Epithelial cell of esophagus (primary cell): Measurements from ENCODE around the gene RAVER1.
"Not testable (repeated sequence)": the region's sequence is repeated elsewhere in the genome, so short reads cannot be mapped to it uniquely, and the experiment has no call there.

Source experiments
- DNase-seq: peaks from one replicate; pipeline ENCODE4 v3.0.0; 2010; ENCODE audit warnings: low read depth
- H3K4me3 ChIP-seq: 2 replicates; pipeline ENCODE4 v1.5.1; 2011; ENCODE audit warnings: mild to moderate bottlenecking, low read length, control low read depth
- TF ChIP-seq, protein P1 (sequence below): IDR thresholded peaks from 2 replicates; pipeline ENCODE4 v1.5.1; 2011; ENCODE audit warnings: low read depth, mild to moderate bottlenecking, low read length, control low read depth, inconsistent platforms; ENCODE audit not compliant: insufficient read depth; ENCODE audit errors: missing control alignments

RAVER1 gene

DNA sequence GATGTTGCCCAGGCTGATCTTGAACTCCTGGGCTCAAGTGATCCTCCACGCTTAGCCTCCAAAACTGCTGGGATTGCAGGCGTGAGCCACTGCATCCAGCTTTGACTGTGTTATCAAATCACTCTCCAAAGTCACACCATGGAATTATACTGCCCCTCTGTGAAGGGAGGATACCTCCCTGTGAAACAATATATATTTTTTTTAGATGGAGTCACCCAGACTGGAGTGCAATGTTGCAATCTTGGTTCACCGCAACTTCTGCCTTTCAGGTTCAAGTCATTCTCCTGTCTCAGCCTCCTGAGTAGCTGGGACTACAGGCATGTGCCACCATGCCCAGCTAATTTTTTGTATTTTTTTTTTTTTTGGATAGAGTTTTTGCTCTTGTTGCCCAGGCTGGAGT is 39.4 kb upstream of the RAVER1 start:
- H3K4me3 ChIP-seq = no peak overlapping the region
- TF ChIP-seq, protein P1, sequence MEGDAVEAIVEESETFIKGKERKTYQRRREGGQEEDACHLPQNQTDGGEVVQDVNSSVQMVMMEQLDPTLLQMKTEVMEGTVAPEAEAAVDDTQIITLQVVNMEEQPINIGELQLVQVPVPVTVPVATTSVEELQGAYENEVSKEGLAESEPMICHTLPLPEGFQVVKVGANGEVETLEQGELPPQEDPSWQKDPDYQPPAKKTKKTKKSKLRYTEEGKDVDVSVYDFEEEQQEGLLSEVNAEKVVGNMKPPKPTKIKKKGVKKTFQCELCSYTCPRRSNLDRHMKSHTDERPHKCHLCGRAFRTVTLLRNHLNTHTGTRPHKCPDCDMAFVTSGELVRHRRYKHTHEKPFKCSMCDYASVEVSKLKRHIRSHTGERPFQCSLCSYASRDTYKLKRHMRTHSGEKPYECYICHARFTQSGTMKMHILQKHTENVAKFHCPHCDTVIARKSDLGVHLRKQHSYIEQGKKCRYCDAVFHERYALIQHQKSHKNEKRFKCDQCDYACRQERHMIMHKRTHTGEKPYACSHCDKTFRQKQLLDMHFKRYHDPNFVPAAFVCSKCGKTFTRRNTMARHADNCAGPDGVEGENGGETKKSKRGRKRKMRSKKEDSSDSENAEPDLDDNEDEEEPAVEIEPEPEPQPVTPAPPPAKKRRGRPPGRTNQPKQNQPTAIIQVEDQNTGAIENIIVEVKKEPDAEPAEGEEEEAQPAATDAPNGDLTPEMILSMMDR = no peak
- DNase-seq = no peak

DNA sequence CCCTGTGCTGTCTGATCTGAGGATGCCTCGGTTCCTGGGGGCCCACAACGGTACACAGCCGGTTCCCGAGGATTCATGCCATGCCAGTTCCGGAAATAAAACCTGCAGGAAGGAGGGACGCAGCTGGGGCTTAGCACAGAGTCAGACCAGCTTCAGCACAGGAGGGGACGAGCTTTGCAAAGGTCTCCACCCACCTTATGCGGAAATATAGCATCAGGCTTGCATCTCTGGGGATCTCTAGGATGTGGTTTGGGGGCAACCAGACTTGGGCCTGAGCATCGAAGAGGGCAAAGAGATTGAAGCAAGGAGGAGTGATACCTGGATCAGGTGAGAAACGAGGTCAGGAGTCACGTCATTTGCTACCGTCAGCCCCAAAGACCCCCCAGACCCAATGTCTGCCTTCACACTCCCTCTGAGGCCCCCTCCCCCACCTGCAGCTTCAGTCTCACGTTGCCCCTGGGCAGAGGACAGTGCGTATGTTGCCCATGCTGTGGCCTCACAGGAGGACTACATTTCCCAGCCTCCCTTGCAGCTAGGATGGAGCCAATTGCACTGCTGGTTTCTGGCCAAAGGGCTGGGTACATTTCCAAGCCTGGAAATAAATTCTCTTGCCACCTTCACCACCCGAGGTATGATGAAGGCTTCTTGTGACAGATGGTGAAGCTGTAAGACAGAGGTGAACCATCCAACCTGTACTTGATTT is 34.9 kb upstream of the RAVER1 start:
- TF ChIP-seq, protein P1 = no peak
- no peak overlapping the region for H3K4me3 ChIP-seq
- DNase-seq = no peak

DNA sequence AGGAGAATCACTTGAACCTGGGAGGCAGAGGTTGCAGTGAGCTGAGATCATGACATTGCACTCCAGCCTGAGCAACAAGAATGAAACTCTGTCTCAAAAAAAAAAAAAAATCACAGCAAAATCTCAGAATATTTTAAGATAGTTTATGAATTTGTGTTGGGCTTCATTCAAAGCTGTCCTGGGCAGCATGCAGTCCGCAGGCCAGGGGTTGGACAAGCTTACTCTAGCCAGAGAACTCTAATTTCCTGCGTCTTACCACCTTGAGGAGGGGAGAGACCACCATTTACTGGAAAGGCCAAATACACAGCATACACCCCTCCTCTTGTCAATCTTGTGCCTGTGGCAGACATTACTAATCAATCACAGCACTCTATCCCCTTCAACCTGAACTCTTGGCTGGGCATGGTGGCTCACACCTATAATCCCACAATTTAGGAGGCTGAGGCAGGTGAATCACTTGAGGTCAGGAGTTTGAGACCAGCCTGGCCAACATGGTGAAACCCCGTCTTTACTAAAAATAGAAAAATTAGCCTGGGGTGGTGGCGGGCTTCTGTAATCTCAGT is 33.7 kb upstream of the RAVER1 start:
- DNase-seq = not testable (repeated sequence)

DNA sequence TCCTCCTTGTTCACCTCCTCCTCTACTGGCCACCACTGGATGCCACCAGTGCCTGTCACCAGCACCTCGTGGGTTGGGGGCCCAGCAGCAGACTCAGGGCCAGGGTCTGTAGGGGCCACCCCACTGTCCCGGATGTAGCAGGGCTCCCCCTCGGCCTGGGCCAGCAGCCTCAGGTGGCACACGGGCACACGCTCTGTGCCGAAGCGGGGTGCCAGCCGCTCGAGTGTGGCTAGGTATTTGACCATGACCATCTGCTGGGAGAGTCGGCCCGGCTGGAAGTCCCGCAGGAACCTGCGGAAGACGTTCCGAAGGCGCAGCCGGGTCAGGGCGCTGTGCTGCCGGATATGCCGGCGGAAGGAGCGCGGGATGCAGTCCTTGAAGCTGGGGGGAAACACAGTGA is 32.2 kb upstream of the RAVER1 start:
- no peak for DNase-seq
- TF ChIP-seq, protein P1 = no peak
- H3K4me3 ChIP-seq = no peak overlapping the region

More for the DNA sequence above, 33.7 kb upstream of the RAVER1 start:
- not testable (repeated sequence) for H3K4me3 ChIP-seq

DNA sequence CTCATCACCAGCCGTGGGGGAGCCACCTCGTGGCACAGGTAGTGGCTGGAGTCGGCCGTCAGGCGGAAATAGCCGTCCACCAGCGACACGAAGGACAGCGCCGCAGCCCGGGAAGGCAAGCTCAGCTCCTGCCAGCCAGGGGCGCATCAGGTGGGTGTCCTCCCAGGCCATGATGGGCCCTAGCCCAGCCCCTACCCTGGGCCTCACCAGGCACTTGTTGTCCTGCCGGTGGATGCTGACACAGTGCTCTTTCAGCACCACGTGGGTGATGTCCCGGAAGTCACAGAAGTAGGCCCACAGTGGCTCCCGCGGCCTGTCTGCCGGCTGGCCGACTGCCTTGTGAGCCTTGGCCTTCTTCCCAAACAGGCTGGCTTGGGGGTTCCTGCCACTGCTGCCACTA is 31.3 kb upstream of the RAVER1 start:
- TF ChIP-seq, protein P1 = no peak
- no peak for DNase-seq
- H3K4me3 ChIP-seq = no peak overlapping the region

DNA sequence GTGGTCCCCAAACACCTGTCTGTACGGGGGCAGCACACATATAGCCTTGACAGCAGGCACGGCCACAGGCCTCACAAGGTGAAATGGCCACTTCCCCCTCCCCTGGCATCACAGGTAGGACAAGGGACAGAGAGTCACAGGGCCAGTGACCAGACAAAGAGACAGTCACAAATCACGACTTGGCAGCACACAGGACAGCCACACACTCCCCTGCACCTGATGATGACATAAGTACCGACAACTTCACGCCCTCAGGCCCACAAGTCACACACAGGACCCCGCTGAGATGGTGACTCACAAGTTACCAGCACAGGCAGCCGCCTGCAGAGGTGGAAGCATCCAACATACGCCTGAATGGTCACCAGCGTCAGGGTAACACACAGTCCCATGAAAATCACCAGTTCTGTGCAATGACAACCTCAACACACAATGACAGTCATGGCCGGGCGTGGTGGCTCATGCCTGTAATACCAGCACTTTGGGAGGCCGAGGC is 30.5 kb upstream of the RAVER1 start:
- TF ChIP-seq, protein P1 = no peak
- H3K4me3 ChIP-seq = no peak overlapping the region
- DNase-seq = peak; percentile 50

DNA sequence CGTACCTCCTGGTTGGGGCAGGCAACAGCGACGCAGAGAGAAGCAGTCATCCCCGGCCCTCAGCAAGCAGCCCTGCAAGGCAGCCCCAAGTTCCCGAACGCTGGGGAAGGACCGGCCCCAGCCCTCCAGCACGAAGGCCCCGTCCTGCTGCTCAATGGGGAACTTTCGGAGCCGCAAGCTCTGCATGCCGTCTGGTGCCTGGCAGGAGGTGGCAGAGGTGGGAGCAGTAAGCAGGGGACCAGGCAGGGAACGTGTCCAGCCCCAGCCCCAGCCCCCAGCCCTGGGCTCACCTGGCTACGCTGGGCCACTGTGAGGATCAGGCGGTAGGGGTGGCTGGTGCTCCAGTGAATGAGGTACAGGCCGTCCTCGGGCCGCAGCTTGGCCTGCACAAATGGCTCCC is 28.9 kb upstream of the RAVER1 start:
- no peak for DNase-seq
- H3K4me3 ChIP-seq = no peak overlapping the region
- TF ChIP-seq, protein P1 = no peak
